Esophagus mucosa (tissue), 1 donor: Measurements from ENCODE around the gene KCNJ18. TPM values are rescaled to one million over a fixed set of nuclear protein-coding genes. Genes with fewer than 3 reads are reported as not detected.
"Not testable (repeated sequence)": the region's sequence is repeated elsewhere in the genome, so short reads cannot be mapped to it uniquely, and the experiment has no call there.

Experiments used
- ATAC-seq: fragments of 200-7000 bp; cut with Tn5 transposase; one replicate; pipeline ENCODE4 v1.9.1; 2020
- total RNA-seq: library from RNA; stranded (reverse); gene quantifications from one replicate; pipeline ENCODE4 v1.2.4, GENCODE V29; 2023
- donor health status: DM: yes; HTN: yes; CAD: no.

Gene KCNJ18
- total RNA-seq, 1 donor from 2014 or later, result not detected

GRCh38 chr17:21686165-21687015 lies 5.9 kb upstream of the KCNJ18 start:
- no peak for ATAC-seq

GRCh38 chr17:21687136-21687953 lies 5.0 kb upstream of the KCNJ18 start:
- no peak for ATAC-seq

- no peak for ATAC-seq
Measured at GRCh38 chr17:21688293-21688949, 3.9 kb upstream of the KCNJ18 start.

- peak; percentile 74 for ATAC-seq
Measured at GRCh38 chr17:21689604-21690003, 2.7 kb upstream of the KCNJ18 start.

GRCh38 chr17:21690811-21691210 lies 1.5 kb upstream of the KCNJ18 start:
- ATAC-seq, result not testable (repeated sequence)

GRCh38 chr17:21691481-21691880 lies 842 bp upstream of the KCNJ18 start:
- not testable (repeated sequence) for ATAC-seq

GRCh38 chr17:21692704-21693065 lies 362 bp downstream of the KCNJ18 start:
- peak; percentile 26 for ATAC-seq

- not testable (repeated sequence) for ATAC-seq
Measured at GRCh38 chr17:21693391-21693796, 1.1 kb downstream of the KCNJ18 start.

GRCh38 chr17:21693937-21694336 lies 1.6 kb downstream of the KCNJ18 start:
- ATAC-seq, result peak; percentile 75

- not testable (repeated sequence) for ATAC-seq
Measured at GRCh38 chr17:21696227-21696626, 3.9 kb downstream of the KCNJ18 start.

- ATAC-seq, result not testable (repeated sequence)
Measured at GRCh38 chr17:21696842-21697507, 4.7 kb downstream of the KCNJ18 start.

GRCh38 chr17:21697508-21697860 lies 5.2 kb downstream of the KCNJ18 start:
- ATAC-seq, result not testable (repeated sequence)

- not testable (repeated sequence) for ATAC-seq
Measured at GRCh38 chr17:21698437-21699075, 6.2 kb downstream of the KCNJ18 start.

GRCh38 chr17:21699124-21699523 lies 6.8 kb downstream of the KCNJ18 start:
- ATAC-seq, result not testable (repeated sequence)

GRCh38 chr17:21699573-21700236 lies 7.4 kb downstream of the KCNJ18 start:
- ATAC-seq, result not testable (repeated sequence)

GRCh38 chr17:21701090-21701489 lies 8.8 kb downstream of the KCNJ18 start:
- ATAC-seq, result not testable (repeated sequence)

- ATAC-seq, result not testable (repeated sequence)
Measured at GRCh38 chr17:21702029-21702428, 9.7 kb downstream of the KCNJ18 start.

- not testable (repeated sequence) for ATAC-seq
Measured at GRCh38 chr17:21702521-21702920, 10.2 kb downstream of the KCNJ18 start.

GRCh38 chr17:21702940-21703640 lies 10.8 kb downstream of the KCNJ18 start:
- ATAC-seq, result not testable (repeated sequence)
